Gastrocnemius medialis (tissue), 4 donors: ENCODE measurements around the gene ENOX1. TPM values are rescaled to one million over a fixed set of nuclear protein-coding genes. Genes with fewer than 3 reads are reported as not detected.

Source experiments
- ATAC-seq, 2 donors: fragments of 150-250 bp; one replicate each; pipeline ENCODE4 v1.9.1; 2016
- DNase-seq, 2 donors: peaks; one replicate each; pipeline ENCODE4 v3.0.0-alpha.2; 2019
- H3K27ac ChIP-seq, 4 donors: fragments of 200-600 bp; sonication (generic); 1 replicate in 1 of 4; 2 replicates in 3 of 4; pipeline ENCODE4 v1.5.1; 2016 to 2018; ENCODE audit warnings: mild to moderate bottlenecking in 2 of 4, moderate library complexity in 1 of 4
- H3K27me3 ChIP-seq, 3 donors: fragments of 200-600 bp; sonication (generic) in 2 of 3; 1 replicate in 1 of 3; 2 replicates in 2 of 3; pipeline versions ENCODE4 v1.5.1 to v1.6.0; 2016 to 2019; ENCODE audit warnings: mild to moderate bottlenecking in 1 of 3, moderate library complexity in 1 of 3
- H3K36me3 ChIP-seq, 2 donors: fragments of 200-600 bp; sonication (generic) in 1 of 2; one replicate each; pipeline ENCODE4 v1.5.1; 2017 to 2018
- H3K4me1 ChIP-seq, 2 donors: fragments of 200-600 bp; sonication (generic) in 1 of 2; one replicate each; pipeline ENCODE4 v1.5.1; 2016 to 2017; ENCODE audit warnings: mild to moderate bottlenecking in 2 of 2
- H3K4me3 ChIP-seq, 4 donors: fragments of 200-600 bp; sonication (generic) in 3 of 4; 1 replicate in 1 of 4; 2 replicates in 3 of 4; pipeline ENCODE4 v1.5.1; 2016 to 2019; ENCODE audit warnings: mild to moderate bottlenecking in 2 of 4
- H3K9me3 ChIP-seq, 3 donors: fragments of 200-600 bp; sonication (generic) in 2 of 3; 1 replicate in 1 of 3; 2 replicates in 2 of 3; pipeline ENCODE4 v1.5.1; 2016 to 2019
- POLR2A ChIP-seq, 2 donors: fragments of 450-650 bp; IDR thresholded peaks; one replicate each; pipeline ENCODE4 v1.6.1; 2017; ENCODE audit warnings: antibody characterized with exemption in 2 of 2, mild to moderate bottlenecking in 2 of 2, moderate library complexity in 2 of 2
- in situ Hi-C, 4 donors: fragments of 200-750 bp; cut with MboI; loops; one replicate each; pipeline versions ENCODE4 v1.15.0 to v1.8.0; 2017; ENCODE audit warnings: low sequenced_read_pairs in 4 of 4
- intact Hi-C: fragments of 100-400 bp; cut with DNase I; formaldehyde crosslinking; loops from one replicate; pipeline ENCODE4 v1.15.1; 2023; ENCODE audit warnings: low total_unique reads
- total RNA-seq, 4 donors: library from RNA; depleted of rRNA; stranded (reverse); fragments of >200 nt; gene quantifications; one replicate each; pipeline versions ENCODE4 v1.1.0 to v1.2.3, GENCODE V29; 2016
- TF ChIP-seq, protein P1 (sequence below), 5 experiments: fragments of 450-650 bp in 3 of 5; fragments of 200-600 bp in 2 of 5; sonication (generic) in 2 of 5; IDR thresholded peaks in 4 of 5; conservative IDR thresholded peaks in 1 of 5; 1 replicate in 4 of 5; 2 replicates in 1 of 5; pipeline ENCODE4 v1.5.1; 2016 to 2019; ENCODE audit warnings: antibody characterized with exemption in 5 of 5, mild to moderate bottlenecking in 3 of 5, moderate library complexity in 3 of 5

ENOX1 gene
- total RNA-seq, 4 donors from 2014 or later: 0.46 to 3.5 (median 1.8) TPM

DNA sequence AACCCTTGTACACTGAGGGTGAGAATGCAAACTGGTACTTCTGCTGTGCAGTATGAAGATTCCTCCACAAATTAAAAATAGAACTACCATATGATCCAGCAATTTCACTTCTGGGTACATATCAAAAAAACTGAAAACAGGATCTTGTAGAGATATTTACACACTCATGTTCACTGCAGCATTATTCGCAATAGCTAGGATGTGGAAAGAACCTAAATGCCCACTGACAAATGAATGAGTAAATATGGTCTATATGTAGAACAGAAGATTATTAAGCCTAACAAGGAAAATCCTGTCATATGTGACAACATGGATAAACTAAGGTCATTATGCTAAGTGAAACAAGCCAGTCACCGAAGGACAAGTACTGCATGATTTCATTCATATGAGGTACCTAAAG lies 304.7 kb downstream of the ENOX1 start:
- H3K27me3 ChIP-seq: no peaks in the 10 kb centered on the region
- in situ Hi-C loops: no loop called here
- no peak overlapping the region for H3K27ac ChIP-seq
- H3K4me3 ChIP-seq: no peak overlapping the region
- intact Hi-C loops: no loop called here
- H3K4me1 ChIP-seq: peaks cover 0 to 13% of the 10 kb centered on the region in 2 donors
- no peak for DNase-seq
- no peak for ATAC-seq
- no peaks in the 10 kb centered on the region for H3K9me3 ChIP-seq
- no peak for TF ChIP-seq POLR2A (IDR thresholded peaks at IDR 0.05)
- TF ChIP-seq, protein P1, sequence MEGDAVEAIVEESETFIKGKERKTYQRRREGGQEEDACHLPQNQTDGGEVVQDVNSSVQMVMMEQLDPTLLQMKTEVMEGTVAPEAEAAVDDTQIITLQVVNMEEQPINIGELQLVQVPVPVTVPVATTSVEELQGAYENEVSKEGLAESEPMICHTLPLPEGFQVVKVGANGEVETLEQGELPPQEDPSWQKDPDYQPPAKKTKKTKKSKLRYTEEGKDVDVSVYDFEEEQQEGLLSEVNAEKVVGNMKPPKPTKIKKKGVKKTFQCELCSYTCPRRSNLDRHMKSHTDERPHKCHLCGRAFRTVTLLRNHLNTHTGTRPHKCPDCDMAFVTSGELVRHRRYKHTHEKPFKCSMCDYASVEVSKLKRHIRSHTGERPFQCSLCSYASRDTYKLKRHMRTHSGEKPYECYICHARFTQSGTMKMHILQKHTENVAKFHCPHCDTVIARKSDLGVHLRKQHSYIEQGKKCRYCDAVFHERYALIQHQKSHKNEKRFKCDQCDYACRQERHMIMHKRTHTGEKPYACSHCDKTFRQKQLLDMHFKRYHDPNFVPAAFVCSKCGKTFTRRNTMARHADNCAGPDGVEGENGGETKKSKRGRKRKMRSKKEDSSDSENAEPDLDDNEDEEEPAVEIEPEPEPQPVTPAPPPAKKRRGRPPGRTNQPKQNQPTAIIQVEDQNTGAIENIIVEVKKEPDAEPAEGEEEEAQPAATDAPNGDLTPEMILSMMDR (IDR thresholded peaks at IDR 0.05 in 4 of 5, conservative IDR thresholded peaks at IDR 0.05 in 1 of 5): no peak
- H3K36me3 ChIP-seq: no peaks in the 10 kb centered on the region

DNA sequence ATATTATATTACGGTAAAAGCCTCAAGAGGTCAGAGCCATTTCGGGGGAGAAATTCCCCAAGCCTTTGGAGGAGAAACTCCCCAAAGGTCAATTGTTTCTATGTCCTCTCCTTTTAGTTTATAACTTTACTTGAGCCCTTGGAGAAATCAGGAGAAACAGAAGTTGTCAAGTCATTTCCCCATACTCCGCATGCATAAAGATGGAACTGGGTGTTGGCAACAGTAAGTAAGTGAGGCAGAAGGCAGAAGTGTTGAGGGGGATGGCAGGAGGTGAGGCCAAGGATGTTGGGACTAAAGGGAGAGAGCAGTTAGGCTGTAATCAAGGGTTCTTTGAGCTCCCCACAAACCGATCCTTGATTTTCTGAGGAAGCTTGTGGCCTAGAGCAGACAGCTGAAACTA lies 307.9 kb downstream of the ENOX1 start:
- Histone ChIP-seq H3K4me1 (peaks cover 0 to 8% of the 10 kb centered on the region in 2 donors), H3K27ac (no peak overlapping the region), H3K4me3 (no peak overlapping the region), H3K9me3 (no peaks in the 10 kb centered on the region), H3K27me3 (no peaks in the 10 kb centered on the region), H3K36me3 (no peaks in the 10 kb centered on the region)
- in situ Hi-C loops (no loop called here), intact Hi-C loops (no loop called here)
- TF ChIP-seq, protein P1 (IDR thresholded peaks at IDR 0.05 in 4 of 5, conservative IDR thresholded peaks at IDR 0.05 in 1 of 5): no peak
- no peak for TF ChIP-seq POLR2A (IDR thresholded peaks at IDR 0.05)
- ATAC-seq (no peak), DNase-seq (no peak)

DNA sequence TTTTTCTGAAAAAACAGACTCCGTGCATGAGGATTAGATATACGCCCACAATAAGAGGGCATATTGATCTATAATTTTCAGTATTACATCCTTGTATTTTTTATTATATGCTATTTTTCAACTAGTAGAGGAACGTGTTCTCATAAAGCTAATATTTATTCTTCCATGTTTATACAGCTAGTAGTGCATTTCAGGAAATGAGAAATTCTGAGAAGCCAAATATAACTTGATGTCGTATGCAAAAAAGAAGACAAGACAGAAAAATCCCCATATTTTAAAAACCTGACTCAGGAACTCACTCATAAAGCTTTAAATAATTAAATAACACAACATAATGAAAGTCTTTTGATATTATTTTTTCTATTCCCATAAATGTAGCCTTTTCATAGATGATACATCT lies 308.6 kb downstream of the ENOX1 start:
- intact Hi-C loops: no loop called here
- Histone ChIP-seq H3K27me3 (no peaks in the 10 kb centered on the region), H3K4me3 (no peak overlapping the region), H3K27ac (no peak overlapping the region), H3K4me1 (peaks cover 0 to 8% of the 10 kb centered on the region in 2 donors), H3K36me3 (no peaks in the 10 kb centered on the region), H3K9me3 (no peaks in the 10 kb centered on the region)
- TF ChIP-seq, protein P1 (IDR thresholded peaks at IDR 0.05 in 4 of 5, conservative IDR thresholded peaks at IDR 0.05 in 1 of 5): no peak
- TF ChIP-seq POLR2A (IDR thresholded peaks at IDR 0.05): no peak
- DNase-seq: no peak
- in situ Hi-C loops: no loop called here
- no peak for ATAC-seq

DNA sequence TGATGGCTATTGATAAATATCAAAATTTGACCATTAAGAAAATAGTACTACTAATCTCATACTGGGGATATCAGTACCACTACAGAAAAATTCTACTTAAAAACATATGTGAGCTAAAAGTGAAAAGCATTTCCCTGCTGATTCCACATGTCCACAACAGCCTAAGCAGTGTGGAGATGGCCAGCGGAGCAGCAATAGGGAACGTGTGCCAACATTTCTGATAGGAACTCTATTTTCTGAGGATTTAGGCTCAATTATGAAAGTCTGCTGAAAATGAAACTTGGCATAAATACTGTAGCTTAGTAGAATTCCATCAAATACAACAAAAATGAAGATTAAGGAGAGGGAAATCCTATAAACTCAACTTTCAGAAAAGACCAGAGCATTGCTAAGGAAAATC lies 311.6 kb downstream of the ENOX1 start:
- H3K4me3 ChIP-seq: no peak overlapping the region
- no peaks in the 10 kb centered on the region for H3K9me3 ChIP-seq
- in situ Hi-C loops: no loop called here
- no peak overlapping the region for H3K27ac ChIP-seq
- TF ChIP-seq POLR2A (IDR thresholded peaks at IDR 0.05): no peak
- TF ChIP-seq, protein P1 (IDR thresholded peaks at IDR 0.05 in 4 of 5, conservative IDR thresholded peaks at IDR 0.05 in 1 of 5): no peak
- no peaks in the 10 kb centered on the region for H3K36me3 ChIP-seq
- DNase-seq: no peak
- H3K27me3 ChIP-seq: no peaks in the 10 kb centered on the region
- peaks cover 0 to 10% of the 10 kb centered on the region in 2 donors for H3K4me1 ChIP-seq
- intact Hi-C loops: no loop called here
- no peak for ATAC-seq

DNA sequence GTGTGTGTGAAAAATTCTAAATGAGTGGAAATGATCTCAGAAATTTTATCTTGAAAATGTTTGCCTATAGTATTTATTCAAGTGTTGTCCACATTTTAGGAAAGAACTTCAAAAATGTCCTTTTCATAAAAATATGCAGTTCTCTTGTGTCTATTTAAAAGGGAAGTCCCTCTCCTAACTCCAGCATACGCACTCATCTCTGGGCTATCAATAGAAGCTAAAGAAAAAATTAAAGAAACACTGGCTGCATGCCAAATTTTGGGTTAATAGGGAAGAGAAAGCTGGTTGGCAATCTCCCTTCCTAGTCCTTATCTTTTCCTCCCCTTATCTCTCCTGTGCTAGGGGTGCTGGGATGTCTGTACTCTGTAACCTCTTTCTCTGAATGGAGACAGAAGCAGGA lies 313.3 kb downstream of the ENOX1 start:
- ATAC-seq: no peak

More for the DNA sequence above, 313.3 kb downstream of the ENOX1 start:
- Histone ChIP-seq H3K9me3 (no peaks in the 10 kb centered on the region), H3K27ac (no peak overlapping the region), H3K4me1 (peaks cover 0 to 10% of the 10 kb centered on the region in 2 donors), H3K36me3 (no peaks in the 10 kb centered on the region), H3K4me3 (no peak overlapping the region), H3K27me3 (no peaks in the 10 kb centered on the region)
- intact Hi-C loops (no loop called here), in situ Hi-C loops (no loop called here)
- TF ChIP-seq POLR2A (IDR thresholded peaks at IDR 0.05): no peak
- TF ChIP-seq, protein P1 (IDR thresholded peaks at IDR 0.05 in 4 of 5, conservative IDR thresholded peaks at IDR 0.05 in 1 of 5): no peak
- DNase-seq: no peak
